ENCODE measurements around the gene PHF19. TPM values are rescaled to one million over a fixed set of nuclear protein-coding genes. Genes with fewer than 3 reads are reported as not detected.

PHF19 gene
- total and polyA plus RNA-seq, 10 of the 15 experiments (the other 5 are each of a cell fraction or from before 2014, with no cell fraction given), result 26.0 to 133 (median 87.7) TPM

GRCh38 chr9:120874226-120875194 lies 2.5 kb downstream of the PHF19 start:
- FAIRE-seq, result no peak
- H3K4me3 ChIP-seq, result peak overlapping the region; percentile 92; the same call in 1 of the 2 replicates
- ATAC-seq, result no peak
- H3K27ac ChIP-seq (ENCODE audit: control insufficient read depth, insufficient read depth), result peak overlapping the region; percentile 18; the same call in 1 of the 2 replicates
- peaks cover 30% of the 10 kb centered on the region for H3K4me1 ChIP-seq (ENCODE audit: control insufficient read depth, insufficient read depth, low read length)
- CTCF ChIA-PET, result interaction anchor here (1.0 to 3.0 kb wide), 8 partner anchors 11 to 186 kb away, joined by 3 to 20 read pairs (median 4); no protein-coding TSS in a partner anchor
- TF ChIP-seq SIN3A (IDR thresholded peaks at IDR 0.05; ENCODE audit: low read depth, low read length) (no peak), TCF12 (IDR thresholded peaks at IDR 0.05; ENCODE audit: low read depth, low read length) (no peak), CTCF (IDR thresholded peaks at IDR 0.05 in 2 of 3, conservative IDR thresholded peaks at IDR 0.05 in 1 of 3; ENCODE audit: control insufficient read depth in 2 of 3, extremely low read depth in 1 of 3, insufficient read depth in 1 of 3, low read depth in 3 of 3, low read length in 3 of 3) (no peak)
- RAD21 ChIA-PET (ENCODE audit: unreplicated experiment), result interaction anchor here (1.3 to 2.8 kb wide), 3 partner anchors 54 to 57 kb away, joined by 3 to 7 read pairs (median 5); no protein-coding TSS in a partner anchor
- peak overlapping the region; percentile 94 for H3K4me2 ChIP-seq (ENCODE audit: control insufficient read depth, insufficient read depth)
- H3K9ac ChIP-seq (ENCODE audit: control insufficient read depth, insufficient read depth, low read length), result peak overlapping the region; percentile 92; the same call in 1 of the 2 replicates
- no peaks in the 10 kb centered on the region for H3K27me3 ChIP-seq (replicated peaks in 1 of 2; ENCODE audit: control insufficient read depth in 2 of 2, insufficient read depth in 2 of 2, low read length in 1 of 2)
- intact Hi-C loops (cut with micrococcal nuclease; ENCODE audit: unreplicated experiment) (loop anchor here (5.0 kb wide), 1 partner anchor 82 kb away; the partner anchor contains the start of gene FBXW2), in situ Hi-C loops (cut with MboI) (loop anchor here (5.0 kb wide), 1 partner anchor 63 kb away; no protein-coding TSS in a partner anchor)
- WGBS (ENCODE audit: insufficient coverage, insufficient replicate concordance, low lambda C conversion rate, missing lambda C conversion rate), result 90% methylated on average over 10 of the region's 10 CpGs
- POLR2A ChIA-PET, result interaction anchor here (1.0 to 8.2 kb wide), 6 partner anchors 17 to 68 kb away, joined by 3 to 75 read pairs (median 4); no protein-coding TSS in a partner anchor
- H4K20me1 ChIP-seq (ENCODE audit: control insufficient read depth, insufficient read depth), result no peaks in the 10 kb centered on the region
- SMC1A ChIA-PET (ENCODE audit: uncharacterized antibody, unreplicated experiment), result interaction anchor here (0.6 to 2.2 kb wide), 9 partner anchors 10 to 110 kb away, joined by 3 to 6 read pairs (median 4); no protein-coding TSS in a partner anchor
- peaks cover 39% of the 10 kb centered on the region for H3K79me2 ChIP-seq (ENCODE audit: control insufficient read depth, insufficient read depth, low read length)
- H3K9me3 ChIP-seq (replicated peaks; ENCODE audit: control insufficient read depth, insufficient read depth, low read length), result no peaks in the 10 kb centered on the region
- no peak overlapping the region for H2AFZ ChIP-seq (ENCODE audit: control insufficient read depth, low read depth, low read length)
- no TSS peak for BruUV-seq (replicated peaks)
- H3K36me3 ChIP-seq (ENCODE audit: control insufficient read depth in 2 of 2, insufficient read depth in 2 of 2, low read length in 1 of 2), result peaks cover 23 to 27% of the 10 kb centered on the region in 2 experiments
- DNase-seq (ENCODE audit: low read depth, low spot score), result no peak

Measured in GM12878 (cell line).